Endothelial cell of umbilical vein (primary cell): ENCODE data around the gene USP7. TPM values are rescaled to one million over a fixed set of nuclear protein-coding genes. Genes with fewer than 3 reads are reported as not detected.
"Not testable (repeated sequence)": the region's sequence is repeated elsewhere in the genome, so short reads cannot be mapped to it uniquely, and the experiment has no call there.

Source experiments
- BruUV-seq: library from RNA; stranded (reverse); fragments of 400-500 nt; replicated peaks from 2 replicates; lab custom pipeline; 2021; lab: Mats Ljungman, UMichigan
- CTCF ChIA-PET: fragments of 300-600, 350-600 bp; sonication (Branson Sonifier 250); formaldehyde crosslinking; loops from one replicate; lab custom pipeline; 2021; ENCODE audit warnings: antibody characterized with exemption, inconsistent platforms; lab: Charles Lee
- POLR2A ChIA-PET: fragments of 300-600, 350-600 bp; sonication (Branson Sonifier 250); formaldehyde crosslinking; loops from one replicate; lab custom pipeline; 2021; ENCODE audit warnings: antibody characterized with exemption, inconsistent platforms; lab: Charles Lee
- DNase-seq: peaks from one replicate; pipeline ENCODE4 v3.0.0-alpha.2; 2011; ENCODE audit warnings: low read depth, low spot score
- FAIRE-seq: peaks from 2 replicates; lab custom pipeline; 2011; peaks lifted over from hg19 to GRCh38; lab: Jason Lieb, UNC
- H2AFZ ChIP-seq: 2 replicates; pipeline ENCODE4 v1.6.0; 2012; ENCODE audit warnings: low read depth, low read length, control low read depth, inconsistent platforms
- H3K27ac ChIP-seq: 2 replicates; pipeline ENCODE4 v1.5.1; 2011; ENCODE audit warnings: low read depth, mild to moderate bottlenecking, control low read depth, low read length, moderate library complexity; ENCODE audit not compliant: insufficient read depth
- H3K27me3 ChIP-seq, 2 experiments: 2 replicates each; pipeline versions ENCODE4 v1.6.0 to v1.6.1; 2011; ENCODE audit warnings: low read length in 2 of 2, mixed read lengths in 1 of 2; ENCODE audit not compliant: control insufficient read depth in 2 of 2, insufficient read depth in 2 of 2
- H3K36me3 ChIP-seq, 2 experiments: 2 replicates in 1 of 2; 3 replicates in 1 of 2; pipeline ENCODE4 v1.5.1; 2011; ENCODE audit warnings: low read length in 2 of 2, mild to moderate bottlenecking in 1 of 2, moderate library complexity in 1 of 2; ENCODE audit not compliant: control insufficient read depth in 2 of 2, insufficient read depth in 2 of 2; ENCODE audit errors: extremely low read depth in 1 of 2
- H3K4me1 ChIP-seq: 3 replicates; pipeline ENCODE4 v1.5.1; 2011; ENCODE audit warnings: mild to moderate bottlenecking, low read length; ENCODE audit not compliant: control insufficient read depth, insufficient read depth; ENCODE audit errors: extremely low read depth
- H3K4me2 ChIP-seq: 2 replicates; pipeline ENCODE4 v1.6.1; 2011; ENCODE audit warnings: low read length, control low read depth, mixed read lengths; ENCODE audit not compliant: insufficient read depth
- H3K4me3 ChIP-seq, 3 experiments: fragments of 200-600 bp in 1 of 3; sonication (generic), shearing (Covaris generic) in 1 of 3; replicated peaks in 1 of 3; 2 replicates each; pipeline ENCODE4 v1.5.1; 2011 to 2016; ENCODE audit warnings: control low read depth in 3 of 3, low read length in 3 of 3, mild to moderate bottlenecking in 2 of 3, inconsistent platforms in 1 of 3, low read depth in 1 of 3, moderate library complexity in 1 of 3; ENCODE audit not compliant: insufficient read depth in 1 of 3
- H3K79me2 ChIP-seq: 2 replicates; pipeline ENCODE4 v1.6.0; 2012; ENCODE audit warnings: low read length, inconsistent platforms; ENCODE audit not compliant: control insufficient read depth, insufficient read depth
- H3K9ac ChIP-seq: replicated peaks from 2 replicates; pipeline ENCODE3; 2011; ENCODE audit warnings: low read length, control low read depth; ENCODE audit not compliant: insufficient read depth; ENCODE audit errors: extremely low read depth
- H3K9me1 ChIP-seq: replicated peaks from 3 replicates; pipeline ENCODE4 v1.6.0; 2011; ENCODE audit warnings: mild to moderate bottlenecking, low read length; ENCODE audit not compliant: control insufficient read depth, insufficient read depth; ENCODE audit errors: extremely low read depth
- H3K9me3 ChIP-seq: replicated peaks from 2 replicates; pipeline ENCODE4 v1.5.1; 2012; ENCODE audit warnings: low read length, inconsistent platforms; ENCODE audit not compliant: control insufficient read depth, insufficient read depth
- H4K20me1 ChIP-seq: replicated peaks from 2 replicates; pipeline ENCODE3; 2011; ENCODE audit warnings: mild to moderate bottlenecking, low read length; ENCODE audit not compliant: control insufficient read depth, insufficient read depth; ENCODE audit errors: extremely low read depth
- EZH2 ChIP-seq: IDR thresholded peaks from 2 replicates; pipeline ENCODE4 v1.6.1; 2012; ENCODE audit warnings: borderline replicate concordance, low read depth, mild to moderate bottlenecking, moderate library complexity, low read length, inconsistent platforms; ENCODE audit not compliant: severe bottlenecking
- FOS ChIP-seq: IDR thresholded peaks from 2 replicates; pipeline ENCODE4 v1.6.1; 2011; ENCODE audit warnings: mild to moderate bottlenecking, low read length, moderate library complexity, borderline replicate concordance; ENCODE audit not compliant: insufficient read depth
- GATA2 ChIP-seq: IDR thresholded peaks from 2 replicates; pipeline ENCODE4 v1.7.0; 2011; ENCODE audit warnings: low read depth, mild to moderate bottlenecking, moderate library complexity, mixed read lengths, low read length; ENCODE audit not compliant: insufficient read length, insufficient read depth
- JUN ChIP-seq: IDR thresholded peaks from 2 replicates; pipeline ENCODE4 v1.6.1; 2011; ENCODE audit warnings: borderline replicate concordance, low read depth; ENCODE audit not compliant: insufficient read length, insufficient read depth
- MYC ChIP-seq: IDR thresholded peaks from one replicate; pipeline ENCODE4 v1.6.1; 2011; ENCODE audit warnings: mild to moderate bottlenecking, low read depth, low read length
- POLR2A ChIP-seq: IDR thresholded peaks from 2 replicates; pipeline ENCODE4 v1.6.1; 2012; ENCODE audit warnings: low read depth, mild to moderate bottlenecking, control low read depth, low read length
- POLR2AphosphoS5 ChIP-seq: IDR thresholded peaks from 2 replicates; pipeline ENCODE4 v1.6.1; 2012; ENCODE audit warnings: low read depth, mild to moderate bottlenecking, control low read depth, low read length, moderate library complexity; ENCODE audit not compliant: insufficient read depth
- dilution Hi-C: fragments of 300-500 bp; cut with MboI; formaldehyde crosslinking; loops from one replicate; pipeline ENCODE4 v1.15.0; 2019; ENCODE audit warnings: low sequenced_read_pairs; ENCODE audit not compliant: extremely low pct_ligation_motif_present
- intact Hi-C: fragments of 100-400 bp; cut with micrococcal nuclease; formaldehyde crosslinking; loops from one replicate; pipeline ENCODE4 v1.10.0; 2022
- polyA plus RNA-seq, 4 experiments: library from polyadenylated mRNA; depleted of rRNA in 3 of 4; stranded (reverse) in 3 of 4; unstranded in 1 of 4; fragments of >200 nt; gene quantifications; 2 replicates each; pipeline versions ENCODE4 v1.2.1 to v1.2.3, GENCODE V29; 2011 to 2012; ENCODE audit warnings: missing spikeins in 1 of 4
- total RNA-seq: library from RNA; stranded (reverse); gene quantifications from 2 replicates; pipeline ENCODE4 v1.2.3, GENCODE V29; 2021
- TF ChIP-seq, protein P1 (sequence below): IDR thresholded peaks from 2 replicates; pipeline ENCODE4 v1.6.1; 2011; ENCODE audit not compliant: insufficient read depth, insufficient read length
- TF ChIP-seq, protein P2 (sequence below), 2 donors: IDR thresholded peaks; 1 replicate in 1 of 2; 2 replicates in 1 of 2; pipeline ENCODE4 v1.5.1; 2011; ENCODE audit warnings: low read length in 2 of 2, mild to moderate bottlenecking in 2 of 2, moderate library complexity in 2 of 2, control low read depth in 1 of 2, inconsistent platforms in 1 of 2, low read depth in 1 of 2; ENCODE audit not compliant: insufficient read depth in 1 of 2; ENCODE audit errors: extremely low read depth in 1 of 2

The USP7 gene
- total and polyA plus RNA-seq, 2 donors (not counting 3 experiments of a cell fraction or from before 2014, with no cell fraction given), result 17.7 to 130 TPM

DNA sequence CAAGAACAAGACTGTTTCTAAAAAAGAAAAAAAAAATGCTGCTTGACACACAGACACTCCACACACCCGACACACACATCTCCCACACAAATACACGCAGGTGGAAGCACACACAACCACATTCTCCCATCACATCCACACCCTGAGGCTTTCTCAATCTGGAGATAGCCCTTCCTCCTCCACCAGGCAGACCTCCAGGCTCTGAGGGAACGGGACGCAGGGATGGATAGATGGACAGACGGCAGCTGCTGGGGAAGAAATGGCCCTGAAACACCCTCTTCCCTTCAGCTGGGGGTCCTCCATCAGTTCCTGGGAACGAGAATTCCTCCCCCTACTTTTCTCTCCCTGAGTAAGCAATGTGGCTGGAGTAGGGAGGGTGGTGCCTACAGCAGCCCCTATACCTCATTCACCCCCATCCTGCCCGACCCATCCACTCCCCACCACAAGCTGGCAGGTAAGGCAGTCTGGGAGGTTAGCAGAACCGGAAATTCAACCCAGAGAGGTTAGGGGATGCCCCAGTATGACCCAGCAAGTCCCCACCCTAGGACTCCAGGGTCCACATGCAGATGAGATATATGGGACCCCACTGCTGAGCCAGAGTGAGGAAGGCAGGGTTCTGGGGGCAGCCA lies 85.7 kb downstream of the USP7 start:
- dilution Hi-C loops, result no loop called here
- H3K9ac ChIP-seq, result no peak overlapping the region
- DNase-seq (no peak), FAIRE-seq (no peak)
- H3K9me1 ChIP-seq, result no peaks in the 10 kb centered on the region
- POLR2A ChIA-PET, result interaction anchor here (0.8 kb wide), 1 partner anchor 9 kb away, joined by 3 read pairs; the partner anchor contains the start of gene CARHSP1
- no peaks in the 10 kb centered on the region for H3K9me3 ChIP-seq
- intact Hi-C loops, result no loop called here
- H2AFZ ChIP-seq, result no peak overlapping the region
- H3K79me2 ChIP-seq, result no peaks in the 10 kb centered on the region
- no peak overlapping the region for H3K4me2 ChIP-seq
- no peaks in the 10 kb centered on the region for H3K36me3 ChIP-seq
- no peak overlapping the region for H3K27ac ChIP-seq
- CTCF ChIA-PET, result interaction anchor here (3.5 to 6.8 kb wide), 3 partner anchors 8 to 257 kb away, joined by 23 to 92 read pairs (median 67); partner anchors contain the start of gene CARHSP1
- H3K4me1 ChIP-seq, result no peaks in the 10 kb centered on the region
- no peak for TF ChIP-seq JUN
- no peak for TF ChIP-seq FOS
- TF ChIP-seq, protein P1, sequence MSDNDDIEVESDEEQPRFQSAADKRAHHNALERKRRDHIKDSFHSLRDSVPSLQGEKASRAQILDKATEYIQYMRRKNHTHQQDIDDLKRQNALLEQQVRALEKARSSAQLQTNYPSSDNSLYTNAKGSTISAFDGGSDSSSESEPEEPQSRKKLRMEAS, result no peak
- no peak for TF ChIP-seq GATA2
- no peak for TF ChIP-seq EZH2
- no peak for TF ChIP-seq POLR2A
- TF ChIP-seq POLR2AphosphoS5, result no peak
- TF ChIP-seq MYC, result no peak
- TF ChIP-seq, protein P2, sequence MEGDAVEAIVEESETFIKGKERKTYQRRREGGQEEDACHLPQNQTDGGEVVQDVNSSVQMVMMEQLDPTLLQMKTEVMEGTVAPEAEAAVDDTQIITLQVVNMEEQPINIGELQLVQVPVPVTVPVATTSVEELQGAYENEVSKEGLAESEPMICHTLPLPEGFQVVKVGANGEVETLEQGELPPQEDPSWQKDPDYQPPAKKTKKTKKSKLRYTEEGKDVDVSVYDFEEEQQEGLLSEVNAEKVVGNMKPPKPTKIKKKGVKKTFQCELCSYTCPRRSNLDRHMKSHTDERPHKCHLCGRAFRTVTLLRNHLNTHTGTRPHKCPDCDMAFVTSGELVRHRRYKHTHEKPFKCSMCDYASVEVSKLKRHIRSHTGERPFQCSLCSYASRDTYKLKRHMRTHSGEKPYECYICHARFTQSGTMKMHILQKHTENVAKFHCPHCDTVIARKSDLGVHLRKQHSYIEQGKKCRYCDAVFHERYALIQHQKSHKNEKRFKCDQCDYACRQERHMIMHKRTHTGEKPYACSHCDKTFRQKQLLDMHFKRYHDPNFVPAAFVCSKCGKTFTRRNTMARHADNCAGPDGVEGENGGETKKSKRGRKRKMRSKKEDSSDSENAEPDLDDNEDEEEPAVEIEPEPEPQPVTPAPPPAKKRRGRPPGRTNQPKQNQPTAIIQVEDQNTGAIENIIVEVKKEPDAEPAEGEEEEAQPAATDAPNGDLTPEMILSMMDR (IDR thresholded peaks at IDR 0.05; ENCODE audit: extremely low read depth in 1 of 2, insufficient read depth in 1 of 2, low read depth in 1 of 2, low read length in 2 of 2), result no peak
- H3K4me3 ChIP-seq, result no peak overlapping the region
- H4K20me1 ChIP-seq, result no peaks in the 10 kb centered on the region
- no TSS peak for BruUV-seq
- peaks cover 0 to 2% of the 10 kb centered on the region in 2 experiments for H3K27me3 ChIP-seq

DNA sequence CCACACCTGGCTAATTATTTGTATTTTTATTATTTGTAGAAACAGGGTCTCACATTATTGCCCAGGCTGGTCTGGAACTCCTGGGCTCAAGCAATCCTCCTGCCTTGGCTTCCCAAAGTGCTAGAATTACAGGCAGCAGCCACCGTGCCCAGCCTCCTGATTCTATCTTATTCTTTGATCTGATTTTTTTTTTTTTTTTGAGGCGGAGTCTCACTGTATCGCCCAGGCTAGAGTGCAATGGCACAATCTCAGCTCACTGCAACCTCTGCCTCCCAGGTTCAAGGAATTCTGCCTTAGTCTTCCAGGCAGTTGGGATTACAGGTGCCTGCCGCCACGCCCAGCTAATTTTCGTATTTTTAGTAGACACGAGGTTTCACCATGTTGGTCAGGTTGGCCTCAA lies 88.4 kb downstream of the USP7 start:
- H3K4me1 ChIP-seq, H3K9me3 ChIP-seq, intact Hi-C loops, dilution Hi-C loops, CTCF ChIA-PET, H4K20me1 ChIP-seq, H3K9me1 ChIP-seq, H3K27me3 ChIP-seq, H3K36me3 ChIP-seq, H3K4me2 ChIP-seq, H3K79me2 ChIP-seq, H3K9ac ChIP-seq, FAIRE-seq, POLR2A ChIA-PET, BruUV-seq, H2AFZ ChIP-seq, H3K27ac ChIP-seq, DNase-seq, H3K4me3 ChIP-seq: not testable (repeated sequence)
